GM21367 (cell line): ENCODE measurements around the gene CST6.
A peak's percentile ranks its signal among the peaks of the same experiment; 100 is the strongest.

Experiments
- ATAC-seq: cut with Tn5 transposase; IDR thresholded peaks from one replicate; pipeline ENCODE4 v1.9.1; 2021; ENCODE audit not compliant: unreplicated experiment

CST6 gene

DNA sequence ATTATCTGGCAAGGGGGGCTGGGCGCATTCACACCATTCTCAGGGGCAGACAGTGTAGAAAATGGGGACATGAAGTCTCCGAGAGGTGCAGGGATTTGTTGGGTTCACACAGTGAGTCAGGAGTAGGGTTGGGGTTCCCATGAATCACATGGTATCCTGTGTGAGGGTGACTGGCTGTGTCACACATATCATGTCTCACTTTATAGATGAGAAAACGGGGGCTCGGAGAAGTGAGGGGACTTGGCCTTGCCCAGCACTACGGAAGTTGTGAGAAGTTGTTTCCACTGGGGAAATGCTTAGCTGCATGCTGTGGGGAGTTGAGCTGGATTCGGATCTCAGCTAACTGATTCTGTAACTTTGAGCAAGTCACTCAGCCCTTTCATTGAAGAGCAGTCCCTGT lies 32.9 kb downstream of the CST6 start:
- no peak for ATAC-seq

DNA sequence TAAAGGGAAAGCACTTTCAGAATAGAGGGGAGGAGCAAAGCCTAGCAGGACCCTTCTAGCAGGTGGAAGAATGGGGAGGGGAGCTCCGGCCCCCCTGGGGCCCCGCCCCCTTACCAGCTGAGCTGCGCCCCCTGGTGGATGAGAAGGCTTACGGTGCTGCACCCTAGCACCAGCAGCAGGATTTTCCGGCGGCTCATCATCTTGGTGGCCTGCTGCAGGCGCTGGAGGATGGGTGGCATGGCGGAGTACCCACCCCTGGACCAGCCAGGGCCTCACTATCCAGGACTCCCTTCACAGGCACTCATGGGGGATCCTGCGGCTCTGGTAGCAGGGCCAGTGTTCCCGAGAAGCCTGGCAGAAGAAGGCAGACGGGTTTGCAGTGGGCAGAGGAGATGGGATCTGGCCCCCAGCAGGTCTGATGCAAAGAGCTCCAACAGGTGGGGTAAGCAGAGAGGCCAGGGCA lies 33.4 kb downstream of the CST6 start:
- ATAC-seq: no peak

GRCh38 chr11:66046901-66047300 lies 35.1 kb downstream of the CST6 start:
- no peak for ATAC-seq

DNA sequence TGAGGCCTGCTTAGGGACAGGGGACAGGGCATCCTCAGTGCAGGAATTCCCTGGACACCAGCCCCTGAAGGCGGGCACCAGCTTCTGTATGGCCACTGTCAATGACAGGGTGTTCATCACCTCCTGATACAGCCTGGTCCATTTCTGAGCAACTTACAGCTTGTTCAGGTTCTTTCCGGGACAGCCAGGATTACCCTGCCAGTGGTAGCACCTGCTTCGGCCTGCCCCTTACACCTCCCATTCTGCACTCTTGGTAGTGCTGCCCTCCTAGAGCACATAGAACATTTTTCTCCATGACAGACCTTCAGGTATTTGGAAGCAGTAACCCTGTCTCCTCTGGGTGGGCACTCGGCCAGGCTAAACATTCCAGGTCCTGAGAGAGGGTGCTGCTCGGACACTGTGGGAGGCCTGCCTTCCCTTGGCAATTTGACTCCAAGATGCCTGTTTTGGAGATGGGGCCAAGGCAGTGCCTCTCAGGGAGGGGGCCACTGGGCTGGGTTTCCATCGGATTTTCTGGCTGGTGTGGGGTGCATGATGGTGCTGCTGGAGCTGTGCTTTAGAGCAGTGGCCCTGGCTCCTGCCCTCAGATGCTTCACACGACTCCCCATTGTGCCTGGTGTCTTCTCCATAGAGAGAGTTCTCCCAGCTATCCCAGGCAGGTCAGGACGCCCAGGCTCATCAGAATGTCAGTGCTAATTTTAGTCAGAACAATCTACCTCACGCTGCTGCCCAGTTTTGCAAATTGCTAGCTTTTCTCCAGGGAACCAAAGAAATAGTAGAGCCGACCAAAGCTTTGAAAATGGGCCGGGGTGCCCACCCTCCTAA lies 35.9 kb downstream of the CST6 start:
- ATAC-seq: no peak

DNA sequence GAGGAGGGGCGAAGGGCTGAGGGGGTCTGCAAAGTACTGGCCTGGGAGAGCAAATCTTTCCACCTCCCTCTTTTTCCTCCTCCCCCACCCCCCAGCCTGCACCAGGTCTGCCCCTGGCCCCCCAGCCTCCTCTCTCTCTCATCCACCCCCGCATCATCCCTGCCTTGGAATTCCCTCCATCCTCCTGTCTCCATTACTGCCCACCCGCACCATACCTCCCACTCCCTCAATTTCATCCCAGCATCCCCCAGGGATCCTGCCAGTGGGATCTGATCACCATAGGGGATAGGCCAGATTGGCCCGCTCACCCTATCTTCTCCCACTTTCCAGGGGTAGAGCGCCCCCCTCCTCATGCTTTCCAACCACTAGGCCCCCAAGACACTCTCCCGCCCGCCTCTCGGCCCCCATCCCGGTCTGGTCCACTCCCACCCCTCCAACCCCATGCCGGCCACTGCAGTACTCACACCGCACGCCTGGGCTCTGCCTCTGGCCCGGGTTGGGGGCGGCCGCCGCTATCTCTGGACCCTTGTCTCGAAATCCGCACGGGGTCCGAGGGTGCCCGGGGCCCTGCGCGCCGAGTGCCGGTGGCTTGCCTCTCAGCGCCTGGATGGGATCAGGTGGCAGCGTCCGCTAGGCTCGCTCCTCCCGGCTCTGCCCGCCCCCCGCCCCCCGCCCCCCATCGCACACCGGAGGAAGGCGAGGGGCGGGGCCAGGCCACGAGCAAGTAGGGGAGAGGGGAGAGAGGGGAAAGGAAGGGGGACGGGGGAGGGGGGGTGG lies 36.9 kb downstream of the CST6 start, which contains the start of gene GAL3ST3:
GAL3ST3 (minus strand) TSS at position 615 of the 777 bp plus-strand sequence. CDS start 3,746 bp downstream, outside the sequence.
- no peak for ATAC-seq

DNA sequence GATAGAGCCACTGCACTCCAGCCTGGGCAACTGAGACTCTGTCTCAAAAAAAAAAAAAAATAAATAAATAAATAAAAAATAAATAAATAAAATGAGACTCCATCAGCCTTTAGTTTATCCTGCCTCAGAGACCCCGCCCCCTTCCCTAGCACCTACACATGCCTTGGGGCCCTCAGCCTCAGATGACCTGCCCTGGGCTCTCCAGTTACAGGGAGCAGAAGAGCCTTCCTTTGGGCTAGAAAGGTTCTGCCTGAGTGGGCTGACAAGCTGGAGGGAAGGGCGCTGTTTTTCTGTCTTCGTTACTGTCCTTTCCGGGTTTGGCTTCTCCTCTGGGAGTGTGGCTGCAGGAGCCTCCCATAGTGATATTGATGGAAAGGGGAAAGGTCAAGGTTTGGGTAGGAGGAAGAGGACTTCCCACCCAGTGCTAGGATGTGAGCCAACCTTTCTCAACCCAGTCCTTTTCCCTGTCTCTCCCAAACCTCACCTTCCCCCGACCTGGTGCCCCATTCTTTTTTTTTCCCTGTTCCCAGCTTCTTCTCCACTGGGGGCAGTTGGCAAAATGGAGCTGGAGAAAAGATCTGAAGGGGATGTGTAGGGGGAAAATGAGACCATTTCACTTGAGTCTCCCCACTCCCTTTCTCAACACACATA lies 38.9 kb downstream of the CST6 start:
- ATAC-seq: no peak

DNA sequence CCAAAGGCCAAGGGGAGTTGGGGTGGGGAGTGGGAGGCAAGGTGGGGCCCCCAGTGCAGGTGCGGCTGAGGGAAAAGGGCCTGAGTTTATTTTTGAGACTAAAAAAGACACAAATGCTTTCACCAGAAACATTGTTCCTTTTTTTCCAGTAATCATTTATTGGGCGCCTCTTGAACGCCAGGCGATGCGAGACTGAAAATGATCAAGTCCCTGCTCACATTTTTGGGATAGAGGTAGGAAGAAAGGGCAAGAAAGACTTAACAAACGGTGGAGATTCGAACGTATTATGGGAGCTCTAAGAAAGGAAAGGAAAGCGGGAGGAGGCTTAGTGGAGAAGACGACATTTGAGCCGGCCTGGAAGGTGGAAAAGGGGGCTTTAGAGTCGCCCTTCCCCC lies 39.6 kb downstream of the CST6 start:
- ATAC-seq: no peak

GRCh38 chr11:66051766-66052663 lies 40.2 kb downstream of the CST6 start, which contains the start of gene SF3B2:
Gene SF3B2, plus strand, starts transcription at chr11:66052364. Its CDS starts 21 bp downstream, at chr11:66052385.
- peak; percentile 82 for ATAC-seq

DNA sequence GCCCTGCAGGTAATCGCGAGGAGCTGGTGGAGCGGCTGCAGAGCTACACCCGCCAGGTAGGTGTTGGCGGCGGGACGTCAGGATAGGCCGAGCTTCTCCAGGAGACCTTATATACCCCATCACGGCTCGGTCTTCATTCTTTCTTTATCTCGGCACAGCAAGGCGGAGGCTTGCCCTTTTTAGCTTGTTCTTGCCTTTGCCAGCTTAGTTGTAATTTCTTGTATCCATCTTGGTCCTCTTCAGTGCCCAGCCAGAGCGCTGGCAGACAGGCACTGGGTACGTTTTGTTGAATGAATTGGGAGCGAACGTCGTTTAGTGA lies 40.8 kb downstream of the CST6 start:
- ATAC-seq: no peak

- ATAC-seq: no peak
Observed at GRCh38 chr11:66055021-66055420, 43.2 kb downstream of the CST6 start.

GRCh38 chr11:66056501-66056900 lies 44.7 kb downstream of the CST6 start:
- no peak for ATAC-seq

- ATAC-seq: no peak
Observed at GRCh38 chr11:66059966-66060680, 48.3 kb downstream of the CST6 start.

DNA sequence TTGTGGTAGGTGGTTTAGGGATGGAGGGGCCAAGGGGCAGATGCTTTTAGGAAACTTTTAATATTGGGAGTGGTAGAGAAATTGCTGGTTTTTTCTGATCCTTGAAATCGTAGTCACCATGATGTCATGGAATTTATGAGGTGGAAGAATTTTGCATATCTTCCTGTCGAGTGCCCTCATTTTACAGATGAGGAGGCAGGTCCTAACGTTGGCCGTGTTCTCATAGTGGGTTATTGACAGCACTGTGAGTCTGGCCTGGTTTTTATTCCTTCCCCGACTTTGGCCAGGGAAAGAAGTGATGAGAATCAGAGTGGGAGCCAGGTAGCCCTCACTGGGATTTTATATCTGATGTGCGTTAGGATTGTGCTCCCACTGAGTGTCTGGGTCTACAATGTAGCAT lies 49.5 kb downstream of the CST6 start:
- ATAC-seq: no peak

- no peak for ATAC-seq
Observed at GRCh38 chr11:66062408-66062807, 50.6 kb downstream of the CST6 start.
